Activated CD4-positive, alpha-beta T cell treated with anti-CD3 and anti-CD28 coated beads for 4 hours (primary cell): ENCODE results near the gene SAMD4A.

Experiments used
- DNase-seq, 2 donors: peaks; one replicate each; pipeline ENCODE4 v3.0.0-alpha.2; 2020

Gene SAMD4A

GRCh38 chr14:54840336-54840735 lies 273.4 kb downstream of the SAMD4A start:
- no peak for DNase-seq

- no peak for DNase-seq
These were observed 273.9 kb downstream of the SAMD4A start for GRCh38 chr14:54840798-54841197.
